DMS 273 (cell line): ENCODE measurements around the gene ABCC1.

Experiments
- DNase-seq: peaks from one replicate; lab custom pipeline; 2025; ENCODE audit not compliant: unreplicated experiment; lab: John Stamatoyannopoulos, UW

ABCC1 gene

GRCh38 chr16:16127469-16128116 is 178.2 kb downstream of the ABCC1 start:
- DNase-seq, result peak; percentile 86

GRCh38 chr16:16131204-16131603 is 181.8 kb downstream of the ABCC1 start:
- no peak for DNase-seq

GRCh38 chr16:16131659-16132058 is 182.2 kb downstream of the ABCC1 start:
- no peak for DNase-seq

- DNase-seq, result no peak
Observed at GRCh38 chr16:16133943-16134604, 184.7 kb downstream of the ABCC1 start.

DNA sequence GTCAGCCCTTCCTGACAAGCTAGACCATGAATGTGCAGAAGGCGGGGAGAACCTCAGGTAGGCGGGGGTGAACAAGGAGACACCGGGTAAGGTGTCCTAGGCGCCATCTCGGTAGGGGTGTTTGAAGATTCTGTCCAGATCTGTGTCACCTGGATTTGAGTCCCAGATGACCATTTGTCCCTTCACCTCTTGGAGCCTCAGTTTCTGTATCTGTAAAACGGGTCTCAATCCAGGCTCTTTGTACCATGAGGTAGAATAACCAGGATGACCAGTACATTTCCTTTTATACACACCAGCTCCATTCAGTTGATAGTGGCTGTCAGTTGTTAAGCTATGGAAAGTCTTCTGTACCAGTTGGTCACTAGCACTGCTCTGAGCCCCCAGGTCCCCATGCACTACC is 187.2 kb downstream of the ABCC1 start:
- no peak for DNase-seq

DNA sequence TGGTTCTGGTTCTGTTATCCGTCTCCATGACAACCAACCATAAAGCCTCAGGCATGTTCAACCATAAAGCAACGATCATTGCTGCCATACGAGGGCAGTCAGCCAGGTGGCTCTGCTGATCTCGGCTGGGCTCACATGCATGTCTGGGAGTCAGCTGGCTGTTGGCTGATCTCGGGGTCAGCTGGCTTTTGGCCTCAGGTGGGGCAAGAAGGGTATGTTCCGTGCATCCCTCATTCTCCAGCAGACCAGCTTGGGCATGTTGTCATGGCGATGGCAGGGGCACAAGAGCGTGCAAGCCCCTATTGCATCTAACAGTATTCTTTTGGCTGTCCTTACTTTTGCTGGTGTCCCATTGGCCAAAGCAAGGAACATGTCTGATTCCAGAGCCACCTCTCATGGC is 187.7 kb downstream of the ABCC1 start:
- peak; percentile 16 for DNase-seq

DNA sequence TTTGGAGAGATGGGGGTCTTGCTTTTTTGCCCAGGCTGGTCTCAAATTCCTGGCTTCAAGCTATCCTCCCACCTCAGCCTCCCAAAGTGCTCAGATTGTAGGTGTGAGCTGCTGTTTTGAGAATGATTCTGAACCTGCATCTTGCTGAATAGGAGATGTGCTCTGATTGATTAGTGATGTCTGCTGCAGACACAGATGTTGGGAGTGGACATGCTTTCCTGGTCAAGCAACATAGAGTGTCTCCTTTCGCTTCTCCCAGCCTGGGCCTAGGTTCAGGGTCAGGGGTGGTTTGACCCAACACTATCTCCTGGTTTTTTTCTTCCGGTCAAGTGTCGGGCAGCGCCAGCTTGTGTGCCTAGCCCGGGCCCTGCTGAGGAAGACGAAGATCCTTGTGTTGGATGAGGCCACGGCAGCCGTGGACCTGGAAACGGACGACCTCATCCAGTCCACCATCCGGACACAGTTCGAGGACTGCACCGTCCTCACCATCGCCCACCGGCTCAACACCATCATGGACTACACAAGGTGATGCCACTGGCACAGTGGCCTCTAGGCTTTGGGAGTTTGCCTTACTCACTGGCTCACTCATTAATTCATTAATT is 188.7 kb downstream of the ABCC1 start:
- DNase-seq, result no peak

DNA sequence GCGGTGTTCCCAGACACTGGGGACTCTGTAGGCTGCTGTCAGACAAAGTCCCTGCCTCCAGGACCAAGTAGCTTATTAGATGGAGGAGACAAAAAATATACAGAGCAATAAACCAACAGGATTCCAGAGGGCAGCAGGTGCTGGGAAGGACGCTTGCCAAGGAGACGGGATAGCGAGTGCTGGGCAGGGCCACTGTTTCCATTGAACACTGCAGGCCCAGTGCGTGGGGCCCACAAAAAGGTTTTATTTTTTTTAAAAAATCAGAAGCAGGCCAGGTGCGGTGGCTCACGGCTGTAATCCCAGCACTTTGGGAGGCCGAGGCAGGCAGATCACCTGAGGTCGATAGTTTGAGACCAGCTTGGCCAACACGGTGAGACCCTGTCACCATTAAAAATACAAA is 189.6 kb downstream of the ABCC1 start:
- DNase-seq, result no peak

- DNase-seq, result no peak
Observed at GRCh38 chr16:16139806-16140205, 190.4 kb downstream of the ABCC1 start.

DNA sequence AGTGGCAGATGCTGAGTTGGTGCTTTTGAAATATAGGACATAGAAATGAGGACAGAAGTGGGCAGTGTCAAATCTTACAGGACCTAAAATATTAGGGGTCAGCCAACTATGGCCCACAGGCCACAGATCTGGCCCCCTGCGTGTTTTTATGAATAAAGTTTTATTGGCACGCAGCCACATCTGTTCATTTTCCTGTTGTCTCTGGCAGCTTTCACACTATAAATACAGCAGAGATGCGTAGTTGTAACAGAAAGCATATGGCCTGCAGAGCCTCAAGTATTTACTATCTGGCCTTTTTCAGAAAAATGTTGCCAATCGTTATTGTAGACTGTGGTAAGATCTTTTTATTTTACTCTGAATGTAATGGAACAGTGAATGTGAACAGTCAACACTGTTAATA is 191.1 kb downstream of the ABCC1 start:
- DNase-seq, result no peak

DNA sequence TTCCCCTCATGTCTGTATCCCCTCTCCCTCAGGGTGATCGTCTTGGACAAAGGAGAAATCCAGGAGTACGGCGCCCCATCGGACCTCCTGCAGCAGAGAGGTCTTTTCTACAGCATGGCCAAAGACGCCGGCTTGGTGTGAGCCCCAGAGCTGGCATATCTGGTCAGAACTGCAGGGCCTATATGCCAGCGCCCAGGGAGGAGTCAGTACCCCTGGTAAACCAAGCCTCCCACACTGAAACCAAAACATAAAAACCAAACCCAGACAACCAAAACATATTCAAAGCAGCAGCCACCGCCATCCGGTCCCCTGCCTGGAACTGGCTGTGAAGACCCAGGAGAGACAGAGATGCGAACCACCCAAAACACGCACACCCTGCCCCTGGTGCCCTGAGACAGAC is 191.7 kb downstream of the ABCC1 start:
- DNase-seq, result no peak

DNA sequence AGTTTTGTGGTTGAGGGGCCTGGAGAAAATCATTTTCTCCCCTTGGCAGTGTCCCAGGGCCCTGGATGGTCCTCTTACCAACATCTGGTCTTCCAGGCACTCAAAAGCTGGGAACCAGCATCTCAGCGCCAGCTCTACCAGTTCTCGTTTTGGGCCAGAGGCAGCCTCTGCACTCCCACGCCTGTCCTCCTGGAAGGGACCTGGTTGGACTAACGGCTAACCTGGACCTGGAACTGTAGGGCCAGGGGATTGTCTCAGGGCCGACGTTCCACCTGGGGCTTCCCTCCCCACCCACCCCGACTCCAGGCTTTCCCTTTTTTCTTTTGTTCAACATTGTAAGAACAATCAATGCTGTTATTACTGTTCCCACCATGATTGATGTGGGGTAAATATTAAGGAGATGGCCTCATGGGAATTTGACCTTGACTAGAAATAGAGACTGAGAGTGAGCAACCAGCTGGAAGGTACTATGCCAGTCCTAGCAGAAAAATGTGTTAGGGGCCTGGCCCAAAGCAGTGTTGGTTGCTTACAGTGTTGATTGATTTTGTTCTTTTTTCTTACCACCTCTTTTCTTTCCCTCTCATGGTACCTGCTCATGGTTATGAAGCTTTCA is 192.5 kb downstream of the ABCC1 start:
- no peak for DNase-seq

- peak; percentile 54 for DNase-seq
Observed at GRCh38 chr16:16143038-16143763, 193.8 kb downstream of the ABCC1 start.

DNA sequence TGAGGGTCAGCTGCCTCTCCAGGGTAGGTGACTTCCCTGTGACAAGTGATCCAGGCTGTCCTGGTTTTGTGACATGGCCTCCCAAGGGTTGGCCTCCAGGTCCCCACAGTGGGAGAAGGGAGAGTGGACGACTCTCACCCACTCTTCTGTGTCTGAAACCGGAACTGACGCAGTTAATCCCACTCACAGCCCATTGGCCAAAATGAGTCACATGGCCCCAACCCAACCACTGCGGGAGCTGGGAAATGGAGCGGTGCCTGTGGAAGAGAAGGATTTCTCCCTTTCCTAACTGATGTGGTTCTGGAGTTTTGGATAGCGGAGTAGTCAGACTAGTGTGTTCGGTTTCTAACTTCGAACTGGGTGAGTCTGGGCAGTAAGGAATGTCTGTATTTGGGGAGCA is 194.5 kb downstream of the ABCC1 start:
- DNase-seq, result no peak

GRCh38 chr16:16144416-16144815 is 195.0 kb downstream of the ABCC1 start:
- DNase-seq, result no peak

- no peak for DNase-seq
Observed at GRCh38 chr16:16145286-16145685, 195.9 kb downstream of the ABCC1 start.

- peak; percentile 69 for DNase-seq
Observed at GRCh38 chr16:16146380-16147315, 197.2 kb downstream of the ABCC1 start.

- no peak for DNase-seq
Observed at GRCh38 chr16:16147316-16147999, 198.0 kb downstream of the ABCC1 start.

GRCh38 chr16:16148000-16148599 is 198.7 kb downstream of the ABCC1 start:
- peak; percentile 23 for DNase-seq
